ENCODE measurements around the gene P2RX1.

DNA sequence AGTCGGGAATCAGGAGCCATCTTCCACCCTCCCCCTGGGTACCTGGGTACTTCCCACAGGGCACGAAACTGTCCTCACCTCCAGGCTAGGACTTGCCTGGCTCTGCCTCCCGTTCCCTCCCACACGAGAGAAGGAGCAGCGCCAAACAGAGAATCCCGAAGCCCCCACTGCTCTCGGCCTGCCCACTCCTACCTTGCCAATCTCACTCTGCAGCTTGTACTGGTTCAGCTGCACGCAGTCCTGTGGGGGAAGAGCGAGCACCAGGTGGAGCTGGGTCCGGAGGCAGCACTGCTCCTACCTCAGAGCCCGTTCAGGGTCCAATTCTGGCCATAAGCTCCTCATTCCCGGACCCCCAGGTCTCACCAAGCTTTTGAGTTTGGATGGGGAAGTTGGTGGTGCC, 32.1 kb downstream of the P2RX1 start:
- TF ChIP-seq, protein P1, sequence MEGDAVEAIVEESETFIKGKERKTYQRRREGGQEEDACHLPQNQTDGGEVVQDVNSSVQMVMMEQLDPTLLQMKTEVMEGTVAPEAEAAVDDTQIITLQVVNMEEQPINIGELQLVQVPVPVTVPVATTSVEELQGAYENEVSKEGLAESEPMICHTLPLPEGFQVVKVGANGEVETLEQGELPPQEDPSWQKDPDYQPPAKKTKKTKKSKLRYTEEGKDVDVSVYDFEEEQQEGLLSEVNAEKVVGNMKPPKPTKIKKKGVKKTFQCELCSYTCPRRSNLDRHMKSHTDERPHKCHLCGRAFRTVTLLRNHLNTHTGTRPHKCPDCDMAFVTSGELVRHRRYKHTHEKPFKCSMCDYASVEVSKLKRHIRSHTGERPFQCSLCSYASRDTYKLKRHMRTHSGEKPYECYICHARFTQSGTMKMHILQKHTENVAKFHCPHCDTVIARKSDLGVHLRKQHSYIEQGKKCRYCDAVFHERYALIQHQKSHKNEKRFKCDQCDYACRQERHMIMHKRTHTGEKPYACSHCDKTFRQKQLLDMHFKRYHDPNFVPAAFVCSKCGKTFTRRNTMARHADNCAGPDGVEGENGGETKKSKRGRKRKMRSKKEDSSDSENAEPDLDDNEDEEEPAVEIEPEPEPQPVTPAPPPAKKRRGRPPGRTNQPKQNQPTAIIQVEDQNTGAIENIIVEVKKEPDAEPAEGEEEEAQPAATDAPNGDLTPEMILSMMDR (IDR thresholded peaks at IDR 0.05) = no peak
- TF ChIP-seq JUN (IDR thresholded peaks at IDR 0.05) (no peak), POLR2A (IDR thresholded peaks at IDR 0.05; ENCODE audit: low read length) (no peak), NFE2L2 (conservative IDR thresholded peaks at IDR 0.05; ENCODE audit: low read length) (no peak), SMC3 (IDR thresholded peaks at IDR 0.05) (no peak)
